ENCODE results near the gene ADAMTS16.

The ADAMTS16 gene

GRCh38 chr5:5231576-5231975 is 91.4 kb downstream of the ADAMTS16 start:
- H3K27ac ChIP-seq, result no peak overlapping the region
- TF ChIP-seq CTCF (conservative IDR thresholded peaks at IDR 0.05), result no peak

- no peak overlapping the region for H3K27ac ChIP-seq
Observed at GRCh38 chr5:5234912-5235311, 94.8 kb downstream of the ADAMTS16 start.

DNA sequence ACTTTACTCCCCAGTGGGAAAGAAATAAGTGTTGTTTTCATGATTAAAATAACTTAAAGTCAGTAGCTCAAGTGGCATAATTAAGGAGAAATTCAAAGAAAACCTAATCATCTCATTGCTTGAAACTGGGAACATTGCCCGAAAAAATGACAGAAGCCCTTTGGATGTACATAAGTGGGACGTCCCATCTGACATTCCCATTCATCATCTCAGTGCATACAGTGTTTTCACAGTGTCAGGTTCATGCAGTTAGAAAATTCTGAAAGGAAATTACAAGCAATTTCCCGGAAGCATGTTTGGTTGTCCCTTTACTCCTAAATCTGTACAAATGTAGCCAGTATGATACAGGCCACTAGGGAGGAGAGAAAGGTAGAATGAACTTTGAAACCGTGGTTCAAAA is 95.6 kb downstream of the ADAMTS16 start:
- TF ChIP-seq CTCF (conservative IDR thresholded peaks at IDR 0.05), result no peak
- H3K27ac ChIP-seq, result no peak overlapping the region

More at GRCh38 chr5:5234912-5235311, 94.8 kb downstream of the ADAMTS16 start:
- TF ChIP-seq CTCF (conservative IDR thresholded peaks at IDR 0.05), result no peak

GRCh38 chr5:5239191-5239590 is 99.1 kb downstream of the ADAMTS16 start:
- TF ChIP-seq CTCF (conservative IDR thresholded peaks at IDR 0.05), result no peak

GRCh38 chr5:5240234-5240633 is 100.1 kb downstream of the ADAMTS16 start:
- no peak overlapping the region for H3K27ac ChIP-seq
- no peak for TF ChIP-seq CTCF (conservative IDR thresholded peaks at IDR 0.05)

More at GRCh38 chr5:5239191-5239590, 99.1 kb downstream of the ADAMTS16 start:
- no peak overlapping the region for H3K27ac ChIP-seq

DNA sequence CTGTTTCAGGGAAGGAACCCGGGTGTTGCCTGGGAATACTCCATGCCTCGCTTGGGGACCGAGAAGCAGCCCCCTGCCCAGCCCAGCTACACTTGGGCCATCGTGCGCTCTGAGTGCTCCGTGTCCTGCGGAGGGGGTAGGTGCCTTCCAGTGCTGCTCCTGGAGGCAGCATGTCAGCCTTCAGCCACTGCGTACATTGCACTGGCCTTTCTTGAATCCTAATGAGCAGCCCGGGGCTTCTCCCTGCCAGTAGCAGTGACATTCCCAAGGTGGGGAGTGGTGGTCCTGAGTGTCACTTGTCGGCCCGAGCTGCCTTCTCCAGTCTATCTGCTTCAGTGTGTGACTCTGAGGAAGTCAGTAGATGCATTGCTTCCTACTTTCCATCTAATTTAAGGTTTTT is 101.9 kb downstream of the ADAMTS16 start:
- no peak for TF ChIP-seq CTCF (conservative IDR thresholded peaks at IDR 0.05)
- H3K27ac ChIP-seq, result no peak overlapping the region

DNA sequence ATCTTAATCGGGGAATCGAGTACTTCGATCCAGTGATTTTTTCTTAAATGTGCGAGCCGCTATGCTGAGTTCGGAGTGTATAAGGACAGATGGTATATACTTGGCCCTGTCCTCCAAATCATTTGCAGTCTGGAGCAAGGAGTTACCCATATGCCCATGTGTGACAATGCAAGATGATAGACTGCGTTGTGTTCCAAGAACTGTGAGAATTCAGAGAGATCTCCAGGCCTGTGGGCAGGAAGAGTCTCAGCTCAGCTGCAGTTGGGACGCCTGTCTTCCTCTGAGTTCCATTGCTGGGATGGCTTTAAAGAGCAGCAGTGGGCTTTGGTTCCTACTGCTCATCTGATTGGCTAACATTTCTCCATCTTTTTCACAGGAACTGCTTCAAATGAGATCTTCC is 106.6 kb downstream of the ADAMTS16 start:
- H3K27ac ChIP-seq, result no peak overlapping the region
- no peak for TF ChIP-seq CTCF (conservative IDR thresholded peaks at IDR 0.05)

DNA sequence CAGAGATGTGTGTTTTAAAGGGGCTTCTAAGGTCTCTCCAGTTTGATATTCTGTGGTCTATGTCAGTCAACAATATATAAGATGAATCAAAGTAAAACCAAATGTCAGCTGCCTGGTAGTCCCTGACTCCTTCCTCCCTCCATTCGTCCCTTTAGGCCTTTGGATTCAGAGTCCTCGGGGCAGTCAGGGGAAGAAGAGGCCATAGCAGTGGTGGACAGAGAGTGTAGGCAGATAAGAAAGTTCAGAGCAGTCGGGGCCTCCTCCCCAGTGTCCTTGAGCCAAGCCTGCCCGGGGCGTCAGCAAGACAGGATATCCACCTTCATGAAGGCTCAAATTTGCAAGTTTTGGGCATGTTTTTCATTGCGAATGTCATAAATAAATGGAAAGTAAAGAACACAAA is 110.6 kb downstream of the ADAMTS16 start:
- TF ChIP-seq CTCF (conservative IDR thresholded peaks at IDR 0.05), result no peak
- no peak overlapping the region for H3K27ac ChIP-seq
